HG03025 (cell line): Measurements from ENCODE around the gene TJP2.

Source experiments
- ATAC-seq: cut with Tn5 transposase; IDR thresholded peaks from one replicate; pipeline ENCODE4 v1.9.1; 2021; ENCODE audit warnings: mild to moderate bottlenecking, moderate library complexity; ENCODE audit not compliant: unreplicated experiment, low FRiP score

Gene TJP2

GRCh38 chr9:69218166-69218565 is 44.1 kb downstream of the TJP2 start:
- no peak for ATAC-seq

GRCh38 chr9:69221036-69221435 is 47.0 kb downstream of the TJP2 start:
- ATAC-seq = no peak

GRCh38 chr9:69222970-69223369 is 48.9 kb downstream of the TJP2 start:
- ATAC-seq = no peak

- ATAC-seq = no peak
Measured at GRCh38 chr9:69223605-69224004, 49.5 kb downstream of the TJP2 start.

- no peak for ATAC-seq
Measured at GRCh38 chr9:69229367-69229766, 55.3 kb downstream of the TJP2 start.

- ATAC-seq = no peak
Measured at GRCh38 chr9:69232135-69232534, 58.1 kb downstream of the TJP2 start.

- ATAC-seq = no peak
Measured at GRCh38 chr9:69234683-69235082, 60.6 kb downstream of the TJP2 start.

- ATAC-seq = no peak
Measured at GRCh38 chr9:69236188-69236587, 62.1 kb downstream of the TJP2 start.

- no peak for ATAC-seq
Measured at GRCh38 chr9:69237702-69238295, 63.7 kb downstream of the TJP2 start.

GRCh38 chr9:69243116-69243515 is 69.0 kb downstream of the TJP2 start:
- no peak for ATAC-seq

GRCh38 chr9:69246629-69247028 is 72.6 kb downstream of the TJP2 start:
- no peak for ATAC-seq

- ATAC-seq = no peak
Measured at GRCh38 chr9:69248005-69248404, 73.9 kb downstream of the TJP2 start.

- ATAC-seq = no peak
Measured at GRCh38 chr9:69249337-69249736, 75.3 kb downstream of the TJP2 start.

GRCh38 chr9:69250681-69251080 is 76.6 kb downstream of the TJP2 start:
- ATAC-seq = no peak

- ATAC-seq = no peak
Measured at GRCh38 chr9:69252436-69252835, 78.4 kb downstream of the TJP2 start.

- no peak for ATAC-seq
Measured at GRCh38 chr9:69253057-69253456, 79.0 kb downstream of the TJP2 start.

GRCh38 chr9:69254223-69254622 is 80.1 kb downstream of the TJP2 start:
- ATAC-seq = no peak

GRCh38 chr9:69255591-69255990 is 81.5 kb downstream of the TJP2 start:
- ATAC-seq = no peak

- ATAC-seq = no peak
Measured at GRCh38 chr9:69258551-69258950, 84.5 kb downstream of the TJP2 start.

- ATAC-seq = no peak
Measured at GRCh38 chr9:69260161-69260560, 86.1 kb downstream of the TJP2 start.

- no peak for ATAC-seq
Measured at GRCh38 chr9:69261636-69262035, 87.6 kb downstream of the TJP2 start.

GRCh38 chr9:69264526-69264925 is 90.4 kb downstream of the TJP2 start:
- ATAC-seq = no peak

- no peak for ATAC-seq
Measured at GRCh38 chr9:69265891-69266290, 91.8 kb downstream of the TJP2 start.
